ENCODE data around the gene SAMD8.
A peak's percentile ranks its signal among the peaks of the same experiment; 100 is the strongest.
"Not testable (repeated sequence)": the region's sequence is repeated elsewhere in the genome, so short reads cannot be mapped to it uniquely, and the experiment has no call there.

The SAMD8 gene

GRCh38 chr10:75086278-75086934 lies 25.1 kb upstream of the SAMD8 start:
- no peak for DNase-seq

- DNase-seq: no peak
Measured at GRCh38 chr10:75088640-75089039, 22.8 kb upstream of the SAMD8 start.

GRCh38 chr10:75089634-75090033 lies 21.8 kb upstream of the SAMD8 start:
- no peak for DNase-seq

- DNase-seq: no peak
Measured at GRCh38 chr10:75091146-75091545, 20.3 kb upstream of the SAMD8 start.

GRCh38 chr10:75094465-75094864 lies 17.0 kb upstream of the SAMD8 start:
- no peak for DNase-seq

GRCh38 chr10:75095631-75096030 lies 15.8 kb upstream of the SAMD8 start:
- no peak for DNase-seq

- no peak for DNase-seq
Measured at GRCh38 chr10:75096749-75097148, 14.7 kb upstream of the SAMD8 start.

- DNase-seq: no peak
Measured at GRCh38 chr10:75097666-75098285, 13.7 kb upstream of the SAMD8 start.

GRCh38 chr10:75098902-75099673 lies 12.4 kb upstream of the SAMD8 start:
- no peak for DNase-seq

GRCh38 chr10:75099952-75100763 lies 11.3 kb upstream of the SAMD8 start:
- peak; percentile 75 for DNase-seq

- DNase-seq: no peak
Measured at GRCh38 chr10:75100764-75101291, 10.6 kb upstream of the SAMD8 start.

GRCh38 chr10:75101416-75102251 lies 9.8 kb upstream of the SAMD8 start:
- DNase-seq: no peak

GRCh38 chr10:75102830-75103673 lies 8.4 kb upstream of the SAMD8 start:
- no peak for DNase-seq

GRCh38 chr10:75103881-75104686 lies 7.4 kb upstream of the SAMD8 start:
- DNase-seq: no peak

GRCh38 chr10:75104842-75105241 lies 6.6 kb upstream of the SAMD8 start:
- DNase-seq: no peak

GRCh38 chr10:75105576-75106197 lies 5.8 kb upstream of the SAMD8 start:
- no peak for DNase-seq

GRCh38 chr10:75106242-75106641 lies 5.2 kb upstream of the SAMD8 start:
- no peak for DNase-seq

- not testable (repeated sequence) for DNase-seq
Measured at GRCh38 chr10:75106891-75107290, 4.6 kb upstream of the SAMD8 start.

Data from effector CD8-positive, alpha-beta T cell (primary cell).